PC-9 (cell line): ENCODE measurements around the gene DPEP1.
"Not testable (repeated sequence)": the region's sequence is repeated elsewhere in the genome, so short reads cannot be mapped to it uniquely, and the experiment has no call there.

Source experiments
- EZH2 ChIP-seq: fragments of 200-600 bp; sonication (generic); IDR thresholded peaks from 2 replicates; pipeline ENCODE4 v1.8.0; 2017; ENCODE audit warnings: antibody characterized with exemption, low read depth
- TF ChIP-seq, protein P1 (sequence below): fragments of 200-600 bp; sonication (generic); conservative IDR thresholded peaks from 2 replicates; pipeline ENCODE4 v1.6.1; 2017; ENCODE audit warnings: mixed run types, antibody characterized with exemption, mild to moderate bottlenecking, moderate library complexity

DNA sequence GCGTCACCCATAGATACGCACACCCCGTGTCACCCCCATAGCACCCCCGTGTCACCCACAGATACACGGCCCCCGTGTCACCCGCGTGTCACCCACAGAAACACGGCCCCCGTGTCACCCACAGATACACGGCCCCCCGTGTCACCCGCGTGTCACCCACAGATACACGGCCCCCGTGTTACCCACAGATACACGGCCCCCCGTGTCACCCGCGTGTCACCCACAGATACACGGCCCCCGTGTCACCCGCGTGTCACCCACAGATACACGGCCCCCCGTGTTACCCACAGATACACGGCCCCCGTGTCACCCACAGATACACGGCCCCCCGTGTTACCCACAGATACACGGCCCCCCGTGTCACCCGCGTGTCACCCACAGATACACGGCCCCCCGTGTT lies 25.8 kb upstream of the DPEP1 start:
- TF ChIP-seq, protein P1, sequence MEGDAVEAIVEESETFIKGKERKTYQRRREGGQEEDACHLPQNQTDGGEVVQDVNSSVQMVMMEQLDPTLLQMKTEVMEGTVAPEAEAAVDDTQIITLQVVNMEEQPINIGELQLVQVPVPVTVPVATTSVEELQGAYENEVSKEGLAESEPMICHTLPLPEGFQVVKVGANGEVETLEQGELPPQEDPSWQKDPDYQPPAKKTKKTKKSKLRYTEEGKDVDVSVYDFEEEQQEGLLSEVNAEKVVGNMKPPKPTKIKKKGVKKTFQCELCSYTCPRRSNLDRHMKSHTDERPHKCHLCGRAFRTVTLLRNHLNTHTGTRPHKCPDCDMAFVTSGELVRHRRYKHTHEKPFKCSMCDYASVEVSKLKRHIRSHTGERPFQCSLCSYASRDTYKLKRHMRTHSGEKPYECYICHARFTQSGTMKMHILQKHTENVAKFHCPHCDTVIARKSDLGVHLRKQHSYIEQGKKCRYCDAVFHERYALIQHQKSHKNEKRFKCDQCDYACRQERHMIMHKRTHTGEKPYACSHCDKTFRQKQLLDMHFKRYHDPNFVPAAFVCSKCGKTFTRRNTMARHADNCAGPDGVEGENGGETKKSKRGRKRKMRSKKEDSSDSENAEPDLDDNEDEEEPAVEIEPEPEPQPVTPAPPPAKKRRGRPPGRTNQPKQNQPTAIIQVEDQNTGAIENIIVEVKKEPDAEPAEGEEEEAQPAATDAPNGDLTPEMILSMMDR, result not testable (repeated sequence)
- TF ChIP-seq EZH2, result not testable (repeated sequence)
